ENCODE measurements around the gene SLC25A18.
A peak's percentile ranks its signal among the peaks of the same experiment; 100 is the strongest.
"Not testable (repeated sequence)": the region's sequence is repeated elsewhere in the genome, so short reads cannot be mapped to it uniquely, and the experiment has no call there.

The SLC25A18 gene

GRCh38 chr22:17562906-17563870 is at the start of gene SLC25A18:
Gene SLC25A18, plus strand, starts transcription at chr22:17563498. Its CDS starts 16,447 bp downstream, at chr22:17579945.
- no peak for DNase-seq

DNA sequence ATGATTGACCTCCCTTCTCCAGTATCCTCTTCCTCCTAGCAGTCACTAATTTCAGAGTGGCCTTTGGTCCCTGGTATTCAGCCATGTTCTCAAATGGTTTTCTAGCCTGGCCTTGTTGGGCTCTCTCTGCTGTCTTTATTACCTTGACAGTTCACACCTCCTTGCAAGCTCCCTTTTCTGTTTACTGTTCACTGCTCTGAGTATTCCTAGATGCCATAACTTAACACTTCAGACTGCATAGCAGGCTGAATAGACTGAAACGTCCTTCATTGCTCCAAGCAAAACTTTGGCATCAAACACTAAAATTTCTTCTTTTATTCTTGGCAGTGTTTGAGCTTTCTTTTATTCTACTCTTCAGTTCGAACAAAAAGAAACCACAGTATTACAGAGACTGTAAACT is 49.7 kb upstream of the SLC25A18 start:
- DNase-seq, result no peak

DNA sequence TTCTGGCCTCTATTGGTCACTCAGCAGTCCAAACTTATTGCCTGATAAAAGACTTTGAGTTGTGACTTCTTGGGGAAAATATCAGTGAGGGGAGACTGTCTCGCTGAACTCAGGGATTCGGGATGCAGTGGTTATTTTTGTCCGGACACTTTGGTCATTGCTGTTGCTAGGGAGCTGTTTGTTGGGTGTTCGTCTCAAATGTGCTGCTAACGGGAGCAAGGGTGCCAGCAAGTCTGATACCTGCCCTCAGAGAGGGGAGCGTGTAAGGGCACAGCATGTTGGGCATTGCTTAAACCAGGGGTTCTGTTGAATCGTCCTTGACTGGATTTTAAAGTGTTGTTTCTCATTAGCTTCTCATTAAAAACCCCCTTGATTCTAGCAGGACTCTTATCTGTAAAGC is 49.2 kb upstream of the SLC25A18 start:
- DNase-seq, result no peak

DNA sequence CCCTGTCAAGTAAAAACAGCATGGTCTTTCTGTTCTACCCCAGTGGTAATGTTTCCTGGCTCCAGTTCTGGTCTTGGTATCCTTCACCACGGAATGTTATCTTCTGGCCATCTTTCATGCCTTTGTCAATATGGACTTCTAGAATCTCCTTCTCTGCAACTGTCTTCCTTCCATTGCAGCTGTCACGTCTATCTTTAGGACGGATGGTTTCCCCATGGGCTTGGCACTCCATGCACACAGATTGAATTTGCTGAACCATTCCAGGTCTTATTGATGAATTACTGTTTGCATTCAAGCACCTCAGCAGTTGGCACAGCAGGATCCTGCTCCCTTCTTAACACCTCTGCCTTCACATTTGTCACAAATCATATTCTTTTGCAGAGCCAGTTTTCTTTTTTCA is 44.9 kb upstream of the SLC25A18 start:
- DNase-seq, result no peak

DNA sequence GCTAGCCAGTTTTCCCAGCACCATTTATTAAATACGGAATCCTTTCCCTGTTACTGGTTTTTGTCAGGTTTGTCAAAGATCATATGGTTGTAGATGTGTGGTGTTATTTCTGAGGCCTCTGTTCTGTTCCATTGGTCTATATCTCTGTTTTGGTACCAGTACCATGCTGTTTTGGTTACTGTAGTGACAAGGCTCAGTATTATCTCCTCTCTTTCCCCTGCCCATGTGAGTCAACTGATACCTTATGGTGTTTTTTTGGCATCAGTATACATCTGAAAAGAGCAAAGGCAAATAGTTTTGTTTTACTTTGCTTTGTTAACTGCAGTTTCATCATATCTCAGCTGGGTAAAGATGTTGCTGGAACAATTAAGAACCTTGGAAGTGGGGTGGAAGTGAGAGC is 41.3 kb upstream of the SLC25A18 start:
- not testable (repeated sequence) for DNase-seq

DNA sequence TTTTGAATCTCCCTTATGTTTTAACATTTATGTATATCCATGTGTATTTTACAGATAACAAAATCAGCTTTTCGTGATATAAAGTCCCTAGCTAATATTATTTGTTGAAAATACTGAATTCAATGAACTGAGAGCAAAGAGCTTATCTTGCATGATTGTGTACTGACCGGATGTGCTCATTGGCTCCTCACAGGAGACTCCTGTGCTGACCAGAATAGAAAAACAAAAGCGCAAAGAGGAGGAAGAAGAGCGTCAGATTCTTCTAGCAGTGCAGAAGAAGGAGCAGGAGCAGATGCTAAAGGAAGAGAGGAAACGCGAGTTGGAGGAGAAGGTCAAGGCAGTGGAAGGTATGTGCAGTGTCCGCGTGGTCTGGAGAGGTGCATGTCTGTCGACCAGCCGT is 39.4 kb upstream of the SLC25A18 start:
- DNase-seq, result no peak

- no peak for DNase-seq
These were observed 27.0 kb upstream of the SLC25A18 start for GRCh38 chr22:17536269-17536668.

DNA sequence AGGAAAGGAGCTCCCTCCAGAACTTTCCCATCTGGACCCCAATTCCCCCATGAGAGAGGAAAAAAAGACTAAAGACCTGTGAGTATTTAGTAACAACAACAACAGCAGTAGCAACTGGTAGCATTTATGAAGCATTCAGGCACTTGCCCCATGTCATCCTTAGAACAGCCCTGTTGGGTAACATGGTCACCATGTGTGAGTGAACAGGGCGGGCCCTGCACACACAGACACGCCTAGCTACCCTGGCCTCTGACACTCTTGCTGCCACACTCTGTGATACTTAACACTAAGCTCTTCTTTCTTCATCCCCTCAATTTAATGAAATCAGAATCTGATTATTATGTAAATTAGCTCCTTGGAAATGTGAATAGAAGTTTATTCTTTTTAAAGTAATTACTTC is 26.1 kb upstream of the SLC25A18 start:
- no peak for DNase-seq

DNA sequence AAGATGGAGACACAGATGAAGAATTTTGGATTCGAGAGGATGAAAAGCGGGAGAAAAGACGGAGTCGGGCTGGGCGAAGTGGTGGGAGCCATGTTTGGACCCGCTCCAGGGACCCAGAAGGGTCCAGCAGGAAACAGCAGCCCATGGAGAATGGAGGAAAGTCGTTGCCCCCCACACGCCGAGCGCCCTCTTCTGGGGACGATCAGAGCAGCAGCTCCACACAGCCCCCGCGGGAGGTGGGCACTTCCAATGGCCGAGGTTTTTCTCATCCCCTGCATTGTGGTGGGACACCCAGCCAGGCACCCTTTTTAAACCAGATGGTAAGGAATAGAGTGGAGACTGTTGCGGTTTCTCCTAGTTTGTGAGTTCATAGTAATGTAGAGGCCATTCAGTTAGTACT is 22.8 kb upstream of the SLC25A18 start:
- no peak for DNase-seq

GRCh38 chr22:17541476-17541875 is 21.8 kb upstream of the SLC25A18 start:
- no peak for DNase-seq

DNA sequence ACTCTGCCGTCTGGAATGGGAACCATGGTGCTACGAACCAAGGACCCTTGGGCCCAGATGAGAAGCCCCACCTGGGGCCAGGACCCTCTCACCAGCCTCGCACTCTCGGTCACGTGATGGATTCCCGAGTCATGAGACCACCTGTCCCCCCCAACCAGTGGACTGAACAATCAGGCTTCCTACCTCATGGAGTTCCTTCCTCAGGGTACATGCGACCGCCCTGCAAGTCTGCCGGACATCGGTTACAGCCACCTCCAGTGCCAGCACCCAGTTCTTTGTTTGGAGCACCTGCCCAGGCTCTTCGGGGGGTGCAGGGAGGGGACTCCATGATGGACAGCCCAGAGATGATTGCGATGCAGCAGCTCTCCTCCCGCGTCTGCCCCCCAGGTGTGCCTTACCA is 20.8 kb upstream of the SLC25A18 start:
- no peak for DNase-seq

- DNase-seq, result no peak
These were observed 15.1 kb upstream of the SLC25A18 start for GRCh38 chr22:17548010-17548755.

- DNase-seq, result no peak
These were observed 14.6 kb upstream of the SLC25A18 start for GRCh38 chr22:17548756-17549035.

GRCh38 chr22:17549183-17549582 is 14.1 kb upstream of the SLC25A18 start:
- DNase-seq, result no peak

- DNase-seq, result no peak
These were observed 13.6 kb upstream of the SLC25A18 start for GRCh38 chr22:17549655-17550054.

- DNase-seq, result no peak
These were observed 10.6 kb upstream of the SLC25A18 start for GRCh38 chr22:17552737-17553136.

DNA sequence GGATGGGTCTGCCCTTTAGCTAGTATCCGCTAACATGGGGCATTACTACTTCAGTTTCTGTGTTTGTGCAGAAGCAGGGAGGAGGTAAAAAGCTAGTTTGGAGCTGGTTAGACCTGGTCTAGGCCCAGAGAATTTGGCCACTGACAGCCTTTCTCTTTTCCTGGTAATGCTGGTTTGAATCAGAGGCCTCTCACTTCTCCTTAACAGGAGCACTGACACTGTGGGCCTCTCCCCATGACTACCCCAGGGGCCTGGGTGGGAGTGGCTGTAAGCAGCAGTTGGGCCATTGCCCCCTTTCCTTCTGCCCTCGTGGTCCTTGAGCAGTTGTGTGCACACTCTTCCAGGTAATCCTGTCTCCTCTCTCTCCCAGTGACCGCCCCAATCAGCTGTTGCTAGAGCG is 8.5 kb upstream of the SLC25A18 start:
- no peak for DNase-seq

- no peak for DNase-seq
These were observed 4.1 kb upstream of the SLC25A18 start for GRCh38 chr22:17559188-17559587.

GRCh38 chr22:17563936-17564391 is 666 bp downstream of the SLC25A18 start:
- DNase-seq, result no peak

- DNase-seq, result not testable (repeated sequence)
These were observed 2.9 kb downstream of the SLC25A18 start for GRCh38 chr22:17566016-17566687.

DNA sequence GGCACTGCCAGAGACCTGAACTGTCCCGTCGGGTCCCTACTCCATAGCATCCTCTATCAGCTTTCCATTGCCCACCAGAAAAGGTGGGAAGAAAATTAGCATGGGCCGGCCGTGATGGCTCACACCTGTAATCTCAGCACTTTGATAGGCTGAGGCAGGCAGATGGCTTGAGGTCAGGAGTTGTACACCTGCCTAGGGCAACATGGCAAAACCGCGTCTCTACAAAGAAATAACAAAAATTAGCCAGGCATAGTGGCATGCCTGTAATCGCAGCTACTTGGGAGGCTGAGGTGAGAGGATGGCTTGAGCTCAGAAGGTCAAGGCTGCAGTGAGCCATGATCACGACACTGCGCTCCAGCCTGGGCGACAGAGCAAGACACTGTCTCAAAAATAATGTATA is 3.5 kb downstream of the SLC25A18 start:
- DNase-seq, result peak; percentile 22

DNA sequence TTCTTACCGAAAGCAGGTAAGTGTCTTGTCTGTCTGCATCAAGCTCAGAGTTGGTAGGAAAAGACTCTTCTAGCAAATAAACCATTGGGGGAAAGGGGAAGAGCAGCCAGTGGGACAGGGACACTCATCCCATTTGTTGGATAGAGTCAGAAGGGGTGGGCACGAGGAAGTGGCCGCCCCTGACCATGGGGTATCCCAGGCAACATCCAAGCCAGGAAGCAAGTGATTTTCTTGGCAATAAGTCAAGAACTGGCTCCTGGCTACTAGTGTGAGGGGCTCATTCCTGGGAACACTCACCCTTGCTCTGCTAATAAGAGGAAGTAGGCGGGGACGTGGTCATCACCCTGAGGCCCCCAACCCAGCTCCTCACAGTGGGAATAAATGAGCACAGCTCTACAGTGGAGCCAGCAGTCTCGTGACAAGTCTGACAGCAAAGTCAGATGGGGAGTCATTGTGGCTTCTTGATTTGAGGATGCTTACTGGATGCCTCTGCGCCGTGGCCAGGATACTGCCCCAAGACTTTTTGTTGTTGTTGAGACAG is 6.7 kb downstream of the SLC25A18 start:
- DNase-seq, result no peak
